ENCODE measurements around the gene DNAH17.

DNA sequence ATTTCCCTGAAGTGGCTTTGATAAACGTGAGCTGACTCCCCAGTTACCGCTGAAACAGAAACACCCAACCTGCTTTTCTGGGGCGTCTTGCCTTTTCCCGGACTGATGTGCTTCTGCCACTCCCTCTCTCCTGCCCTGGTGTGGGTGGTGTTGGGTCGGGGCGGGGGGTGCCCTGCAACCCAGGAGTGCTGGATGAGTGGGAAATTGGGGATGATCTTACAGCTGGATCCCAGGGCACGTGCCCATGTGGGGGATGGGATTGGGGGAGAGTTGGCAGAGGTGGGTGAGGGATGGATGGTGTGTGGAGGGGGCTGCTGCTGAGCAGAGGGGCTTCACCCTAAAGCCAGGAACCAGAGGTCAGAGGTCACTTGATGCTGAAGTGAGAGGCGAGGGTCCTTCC is 170.3 kb downstream of the DNAH17 start:
- TF ChIP-seq CTCF (IDR thresholded peaks at IDR 0.05) (no peak), EZH2 (IDR thresholded peaks at IDR 0.05) (no peak)
